MM.1S (cell line): ENCODE results near the gene STYK1.

ENCODE experiments used
- DNase-seq: peaks from one replicate; pipeline ENCODE4 v3.0.0-alpha.2; 2015
- H2AFZ ChIP-seq: fragments of 300-600 bp; sonication (generic); 2 replicates; pipeline ENCODE4 v1.6.0; 2016; ENCODE audit warnings: antibody characterized with exemption, low read length
- H3F3A ChIP-seq: fragments of 300-600 bp; sonication (generic); 2 replicates; pipeline ENCODE4 v1.6.1; 2016; ENCODE audit warnings: mild to moderate bottlenecking, antibody characterized with exemption, low read length, moderate library complexity, mixed read lengths; ENCODE audit not compliant: insufficient read depth
- H3K27ac ChIP-seq: fragments of 300-600 bp; sonication (generic); 2 replicates; pipeline ENCODE4 v1.5.1; 2016; ENCODE audit warnings: mild to moderate bottlenecking, low read length
- H3K27me3 ChIP-seq: fragments of 300-600 bp; sonication (generic); replicated peaks from 2 replicates; pipeline ENCODE4 v1.6.0; 2016; ENCODE audit warnings: low read length; ENCODE audit not compliant: insufficient read depth
- H3K36me3 ChIP-seq: fragments of 300-600 bp; sonication (generic); replicated peaks from 2 replicates; pipeline ENCODE4 v1.6.1; 2016; ENCODE audit warnings: mild to moderate bottlenecking, low read length, mixed read lengths; ENCODE audit not compliant: insufficient read depth
- H3K4me1 ChIP-seq: fragments of 300-600 bp; sonication (generic); 2 replicates; pipeline ENCODE4 v1.6.1; 2016; ENCODE audit warnings: low read length, mixed read lengths
- H3K4me2 ChIP-seq: fragments of 300-600 bp; sonication (generic); 2 replicates; pipeline ENCODE4 v1.6.0; 2016; ENCODE audit warnings: low read depth, low read length
- H3K4me3 ChIP-seq: fragments of 300-600 bp; sonication (generic); 2 replicates; pipeline ENCODE4 v1.5.1; 2016; ENCODE audit warnings: low read length, mixed read lengths
- H3K79me2 ChIP-seq: fragments of 300-600 bp; sonication (generic); 2 replicates; pipeline ENCODE4 v1.6.1; 2016; ENCODE audit warnings: mixed run types, low read length, mixed read lengths
- H3K9ac ChIP-seq: fragments of 300-600 bp; sonication (generic); 2 replicates; pipeline ENCODE4 v1.6.1; 2016; ENCODE audit warnings: low read length, mixed read lengths
- H3K9me2 ChIP-seq: fragments of 300-600 bp; sonication (generic); replicated peaks from 2 replicates; pipeline ENCODE4 v1.6.1; 2016; ENCODE audit warnings: mild to moderate bottlenecking, low read length, mixed read lengths; ENCODE audit not compliant: insufficient read depth
- H3K9me3 ChIP-seq: fragments of 300-600 bp; sonication (generic); replicated peaks from 2 replicates; pipeline ENCODE4 v1.6.1; 2016; ENCODE audit warnings: mild to moderate bottlenecking, low read length, mixed read lengths; ENCODE audit not compliant: insufficient read depth
- H4K20me1 ChIP-seq: fragments of 300-600 bp; sonication (generic); 2 replicates; pipeline ENCODE4 v1.6.1; 2016; ENCODE audit warnings: mild to moderate bottlenecking, low read length, moderate library complexity, mixed read lengths; ENCODE audit not compliant: insufficient read depth
- CTCF ChIP-seq: fragments of 300-600 bp; sonication (generic); IDR thresholded peaks from 2 replicates; pipeline ENCODE4 v1.5.1; 2016; ENCODE audit warnings: antibody characterized with exemption, low read length, mixed read lengths
- EZH2 ChIP-seq: fragments of 300-600 bp; sonication (generic); optimal IDR thresholded peaks from 2 replicates; pipeline ENCODE3; 2017; ENCODE audit warnings: low read depth, mild to moderate bottlenecking, antibody characterized with exemption, low read length, mixed read lengths
- EZH2phosphoT487 ChIP-seq: fragments of 300-600 bp; sonication (generic); IDR thresholded peaks from 2 replicates; pipeline ENCODE4 v1.6.1; 2018; ENCODE audit warnings: antibody characterized with exemption, low read length

The STYK1 gene

GRCh38 chr12:10672231-10672868 is 1.5 kb downstream of the STYK1 start:
- no peaks in the 10 kb centered on the region for H3K9me2 ChIP-seq
- H3K4me1 ChIP-seq: 0 out of 2 replicates have a peak, but pooled peaks cover 6% of the 10 kb centered on the region
- no peaks in the 10 kb centered on the region for H3K36me3 ChIP-seq
- H3K27ac ChIP-seq: no peak overlapping the region
- no peak overlapping the region for H2AFZ ChIP-seq
- peaks cover 4% of the 10 kb centered on the region for H3K27me3 ChIP-seq
- no peak overlapping the region for H3K4me3 ChIP-seq
- TF ChIP-seq EZH2phosphoT487 (no peak), EZH2 (no peak), CTCF (no peak)
- H4K20me1 ChIP-seq: no peaks in the 10 kb centered on the region
- H3F3A ChIP-seq: 0 out of 2 replicates have a peak, but pooled peaks cover 4% of the 10 kb centered on the region
- H3K79me2 ChIP-seq: no peaks in the 10 kb centered on the region
- no peak overlapping the region for H3K4me2 ChIP-seq
- H3K9ac ChIP-seq: no peak overlapping the region
- DNase-seq: no peak
- H3K9me3 ChIP-seq: no peaks in the 10 kb centered on the region

GRCh38 chr12:10669533-10669932 is 4.3 kb downstream of the STYK1 start:
- Histone ChIP-seq H3K36me3 (no peaks in the 10 kb centered on the region), H3K4me2 (no peak overlapping the region), H4K20me1 (no peaks in the 10 kb centered on the region), H3K9ac (no peak overlapping the region), H3K27ac (no peak overlapping the region), H3K79me2 (no peaks in the 10 kb centered on the region), H3K4me1 (0 out of 2 replicates have a peak, but pooled peaks cover 6% of the 10 kb centered on the region), H3F3A (0 out of 2 replicates have a peak, but pooled peaks cover under 1% of the 10 kb centered on the region), H3K9me3 (no peaks in the 10 kb centered on the region), H3K9me2 (no peaks in the 10 kb centered on the region), H3K4me3 (no peak overlapping the region), H2AFZ (no peak overlapping the region), H3K27me3 (no peaks in the 10 kb centered on the region)
- no peak for DNase-seq
- TF ChIP-seq EZH2phosphoT487 (no peak), CTCF (no peak), EZH2 (no peak)

GRCh38 chr12:10668526-10668925 is 5.3 kb downstream of the STYK1 start:
- no peak overlapping the region for H3K27ac ChIP-seq
- no peaks in the 10 kb centered on the region for H3K79me2 ChIP-seq
- 0 out of 2 replicates have a peak, but pooled peaks cover 1% of the 10 kb centered on the region for H3K4me1 ChIP-seq
- H3K4me2 ChIP-seq: no peak overlapping the region
- H3K9me3 ChIP-seq: no peaks in the 10 kb centered on the region
- TF ChIP-seq EZH2: no peak
- no peak for TF ChIP-seq EZH2phosphoT487
- TF ChIP-seq CTCF: no peak
- no peaks in the 10 kb centered on the region for H3K9me2 ChIP-seq
- no peak overlapping the region for H3K4me3 ChIP-seq
- H3K9ac ChIP-seq: no peak overlapping the region
- H2AFZ ChIP-seq: no peak overlapping the region
- H3F3A ChIP-seq: no peaks in the 10 kb centered on the region
- H3K36me3 ChIP-seq: no peaks in the 10 kb centered on the region
- no peaks in the 10 kb centered on the region for H4K20me1 ChIP-seq
- no peaks in the 10 kb centered on the region for H3K27me3 ChIP-seq
- no peak for DNase-seq
